Neural cell (in vitro differentiated cells): ENCODE measurements around the gene ACADM. TPM values are rescaled to one million over a fixed set of nuclear protein-coding genes. Genes with fewer than 3 reads are reported as not detected.

Experiments used
- H2AFZ ChIP-seq: fragments of 200-600, 300-800 bp; sonication (generic), shearing (Covaris generic); 2 replicates; pipeline ENCODE4 v1.6.0; 2014; ENCODE audit warnings: low read depth, mild to moderate bottlenecking, antibody characterized with exemption, low read length, moderate library complexity
- H3F3A ChIP-seq: fragments of 200-600 bp; shearing (Covaris generic); 2 replicates; pipeline ENCODE4 v1.6.1; 2016; ENCODE audit warnings: mild to moderate bottlenecking, moderate library complexity, mixed read lengths, antibody characterized with exemption, low read length; ENCODE audit not compliant: insufficient read depth, poor library complexity, severe bottlenecking
- H3K27ac ChIP-seq: fragments of 200-600, 300-800 bp; sonication (generic), shearing (Covaris generic); 2 replicates; pipeline ENCODE4 v1.5.1; 2014; ENCODE audit warnings: mild to moderate bottlenecking, low read length, moderate library complexity
- H3K27me3 ChIP-seq: fragments of 300-800, 200-600 bp; sonication (generic), shearing (Covaris generic); 2 replicates; pipeline ENCODE4 v1.6.0; 2014; ENCODE audit warnings: mild to moderate bottlenecking, low read depth, low read length, moderate library complexity; ENCODE audit not compliant: insufficient read depth
- H3K36me3 ChIP-seq: fragments of 300-800, 200-600 bp; sonication (generic), shearing (Covaris generic); 2 replicates; pipeline ENCODE4 v1.5.1; 2014; ENCODE audit warnings: mild to moderate bottlenecking, antibody characterized with exemption, low read length, moderate library complexity; ENCODE audit not compliant: insufficient read depth
- H3K4me2 ChIP-seq: fragments of 300-800, 200-600 bp; sonication (generic), shearing (Covaris generic); 2 replicates; pipeline ENCODE4 v1.6.0; 2014; ENCODE audit warnings: mild to moderate bottlenecking, low read length
- H3K4me3 ChIP-seq: fragments of 300-800, 200-600 bp; sonication (generic), shearing (Covaris generic); 2 replicates; pipeline ENCODE4 v1.5.1; 2014; ENCODE audit warnings: mild to moderate bottlenecking, low read length, moderate library complexity
- H3K79me2 ChIP-seq: fragments of 200-600 bp; shearing (Covaris generic); replicated peaks from 2 replicates; pipeline ENCODE4 v1.6.0; 2014; ENCODE audit warnings: mild to moderate bottlenecking, low read length, moderate library complexity; ENCODE audit not compliant: insufficient read depth
- H3K9ac ChIP-seq: fragments of 300-800, 200-600 bp; sonication (generic), shearing (Covaris generic); 2 replicates; pipeline ENCODE4 v1.6.1; 2016; ENCODE audit warnings: mild to moderate bottlenecking, low read length, mixed read lengths
- H3K9me2 ChIP-seq: fragments of 200-600 bp; shearing (Covaris generic); 2 replicates; pipeline ENCODE4 v1.6.1; 2016; ENCODE audit warnings: mild to moderate bottlenecking, low read length, mixed read lengths; ENCODE audit not compliant: insufficient read depth
- H3K9me3 ChIP-seq: fragments of 200-600, 300-800 bp; sonication (generic), shearing (Covaris generic); 2 replicates; pipeline ENCODE4 v1.6.1; 2016; ENCODE audit warnings: mild to moderate bottlenecking, mixed run types, low read length, moderate library complexity, mixed read lengths
- H4K20me1 ChIP-seq: fragments of 200-600 bp; shearing (Covaris generic); 2 replicates; pipeline ENCODE4 v1.6.1; 2016; ENCODE audit warnings: mild to moderate bottlenecking, mixed run types; ENCODE audit not compliant: insufficient read depth
- CTCF ChIP-seq: fragments of 450-650 bp; IDR thresholded peaks from 2 replicates; pipeline ENCODE4 v1.5.1; 2014; ENCODE audit warnings: antibody characterized with exemption, mild to moderate bottlenecking, moderate library complexity; ENCODE audit not compliant: poor library complexity, severe bottlenecking
- EP300 ChIP-seq: fragments of 450-650 bp; conservative IDR thresholded peaks from 2 replicates; pipeline ENCODE4 v1.6.1; 2014; ENCODE audit warnings: antibody characterized with exemption, mild to moderate bottlenecking, moderate library complexity; ENCODE audit not compliant: poor library complexity, severe bottlenecking
- EZH2 ChIP-seq: fragments of 200-600, 300-800 bp; shearing (Covaris generic), sonication (generic); IDR thresholded peaks from 2 replicates; pipeline ENCODE4 v1.6.1; 2014; ENCODE audit warnings: antibody characterized with exemption, low read length, borderline replicate concordance, mild to moderate bottlenecking; ENCODE audit not compliant: insufficient read depth, poor library complexity, severe bottlenecking
- MXI1 ChIP-seq: fragments of 450-650 bp; conservative IDR thresholded peaks from 2 replicates; pipeline ENCODE4 v1.6.1; 2014; ENCODE audit warnings: antibody characterized with exemption, mild to moderate bottlenecking; ENCODE audit not compliant: poor library complexity, severe bottlenecking
- POLR2AphosphoS5 ChIP-seq: IDR thresholded peaks from 2 replicates; pipeline ENCODE4 v1.6.1; 2012
- RAD21 ChIP-seq: fragments of 450-650 bp; conservative IDR thresholded peaks from 2 replicates; pipeline ENCODE4 v1.6.1; 2014; ENCODE audit warnings: antibody characterized with exemption, mild to moderate bottlenecking, moderate library complexity
- REST ChIP-seq: IDR thresholded peaks from 2 replicates; pipeline ENCODE4 v1.6.1; 2012; ENCODE audit warnings: borderline replicate concordance
- SMC3 ChIP-seq: fragments of 450-650 bp; conservative IDR thresholded peaks from 2 replicates; pipeline ENCODE4 v1.6.1; 2014; ENCODE audit warnings: antibody characterized with exemption, mild to moderate bottlenecking, moderate library complexity; ENCODE audit not compliant: poor library complexity
- TAF1 ChIP-seq: IDR thresholded peaks from 2 replicates; pipeline ENCODE4 v1.6.1; 2012; ENCODE audit warnings: low read depth
- polyA plus RNA-seq: library from polyadenylated mRNA; depleted of rRNA; stranded (reverse); fragments of >200 nt; gene quantifications from 2 replicates; pipeline ENCODE4 v1.2.3, GENCODE V29; 2014

Gene ACADM
- polyA plus RNA-seq, 1 donor from 2014 or later: 230 TPM

- Histone ChIP-seq H3K27me3 (no peaks in the 10 kb centered on the region), H3K9me3 (no peaks in the 10 kb centered on the region), H3K9me2 (no peaks in the 10 kb centered on the region), H3F3A (no peaks in the 10 kb centered on the region), H3K4me2 (no peak overlapping the region), H2AFZ (no peak overlapping the region), H3K36me3 (no peaks in the 10 kb centered on the region), H3K4me3 (no peak overlapping the region), H4K20me1 (no peaks in the 10 kb centered on the region), H3K9ac (no peak overlapping the region), H3K79me2 (no peaks in the 10 kb centered on the region), H3K27ac (no peak overlapping the region)
- TF ChIP-seq EP300: no peak
- no peak for TF ChIP-seq SMC3
- no peak for TF ChIP-seq POLR2AphosphoS5
- TF ChIP-seq MXI1: no peak
- TF ChIP-seq EZH2: no peak
- no peak for TF ChIP-seq TAF1
- no peak for TF ChIP-seq RAD21
- no peak for TF ChIP-seq REST
- no peak for TF ChIP-seq CTCF
These were observed 34.0 kb upstream of the ACADM start for GRCh38 chr1:75690547-75690946.

- H3K27ac ChIP-seq: no peak overlapping the region
- H3K4me2 ChIP-seq: no peak overlapping the region
- no peak overlapping the region for H3K4me3 ChIP-seq
- no peaks in the 10 kb centered on the region for H3K9me2 ChIP-seq
- no peaks in the 10 kb centered on the region for H3K36me3 ChIP-seq
- no peaks in the 10 kb centered on the region for H3K27me3 ChIP-seq
- no peaks in the 10 kb centered on the region for H3K79me2 ChIP-seq
- no peak for TF ChIP-seq POLR2AphosphoS5
- no peak for TF ChIP-seq TAF1
- TF ChIP-seq CTCF: no peak
- TF ChIP-seq RAD21: no peak
- no peak for TF ChIP-seq EP300
- TF ChIP-seq MXI1: no peak
- no peak for TF ChIP-seq EZH2
- TF ChIP-seq REST: no peak
- TF ChIP-seq SMC3: no peak
- no peaks in the 10 kb centered on the region for H3F3A ChIP-seq
- no peak overlapping the region for H2AFZ ChIP-seq
- H3K9me3 ChIP-seq: no peaks in the 10 kb centered on the region
- H4K20me1 ChIP-seq: no peaks in the 10 kb centered on the region
- no peak overlapping the region for H3K9ac ChIP-seq
These were observed 31.0 kb upstream of the ACADM start for GRCh38 chr1:75693551-75693950.
